Testis (tissue), 3 donors: ENCODE measurements around the gene SLC17A9. TPM values are rescaled to one million over a fixed set of nuclear protein-coding genes. Genes with fewer than 3 reads are reported as not detected.

Source experiments
- DNase-seq: peaks from one replicate; pipeline ENCODE4 v3.0.0-alpha.2; 2019
- H3K27ac ChIP-seq, 2 donors: fragments of 200-600 bp; sonication (generic); one replicate each; pipeline ENCODE4 v1.5.1; 2019
- H3K27me3 ChIP-seq: fragments of 200-600 bp; sonication (generic); one replicate; pipeline ENCODE4 v1.5.1; 2019
- H3K36me3 ChIP-seq: fragments of 200-600 bp; sonication (generic); one replicate; pipeline ENCODE4 v1.5.1; 2017; ENCODE audit warnings: low read depth; ENCODE audit errors: missing control alignments
- H3K4me1 ChIP-seq: fragments of 200-600 bp; sonication (generic); one replicate; pipeline ENCODE4 v1.5.1; 2019
- H3K4me3 ChIP-seq, 2 donors: fragments of 200-600 bp; sonication (generic); one replicate each; pipeline ENCODE4 v1.5.1; 2017 to 2019
- H3K9me3 ChIP-seq: fragments of 200-600 bp; sonication (generic); one replicate; pipeline ENCODE4 v1.5.1; 2017
- CTCF ChIP-seq, 3 experiments: fragments of 450-650 bp in 2 of 3; fragments of 200-600 bp in 1 of 3; sonication (generic) in 1 of 3; IDR thresholded peaks; one replicate each; pipeline ENCODE4 v1.5.1; 2016 to 2019; ENCODE audit warnings: antibody characterized with exemption in 3 of 3, mild to moderate bottlenecking in 2 of 3, moderate library complexity in 1 of 3
- POLR2A ChIP-seq: fragments of 450-650 bp; IDR thresholded peaks from one replicate; pipeline ENCODE4 v1.6.1; 2017; ENCODE audit warnings: antibody characterized with exemption, mild to moderate bottlenecking, moderate library complexity
- WGBS, 2 donors: methylation state at CpG; one replicate each; pipeline ENCODE4 v1.1.5; 2018; 5-methylcytosine and 5-hydroxymethylcytosine counted together
- intact Hi-C: fragments of 100-400 bp; cut with DNase I; formaldehyde crosslinking; loops from one replicate; pipeline ENCODE4 v1.15.1; 2023; ENCODE audit warnings: low total_unique reads
- polyA plus RNA-seq: library from polyadenylated mRNA; stranded (reverse); fragments of 350-450 nt; fragmentation: Illumina TruSeq; extraction: RNeasy Lipid Tissue Mini Kit (QIAGEN cat#74804); gene quantifications from one replicate; pipeline ENCODE4 v1.2.3, GENCODE V29; 2014; ENCODE audit warnings: low read depth, low replicate concordance; ENCODE audit not compliant: insufficient read depth
- total RNA-seq, 2 donors: library from RNA; depleted of rRNA; stranded (reverse); fragments of >200 nt; gene quantifications; one replicate each; pipeline ENCODE4 v1.2.3, GENCODE V29; 2016

SLC17A9 gene
- total and polyA plus RNA-seq, 3 donors from 2014 or later = 2.1 to 3.2 (median 2.9) TPM

GRCh38 chr20:63005862-63006539, 53.5 kb downstream of the SLC17A9 start:
- H3K27ac ChIP-seq = no peak overlapping the region
- TF ChIP-seq POLR2A (no peak), CTCF (IDR thresholded peaks at IDR 0.05) (no peak)
- peak; percentile 29 for DNase-seq
- H3K4me1 ChIP-seq = no peaks in the 10 kb centered on the region
- peak overlapping the region; percentile 24 to 36 for H3K4me3 ChIP-seq
- no peaks in the 10 kb centered on the region for H3K9me3 ChIP-seq
- 2% methylated on average over 85 of the region's 90 CpGs; no CpG with 5 or more reads in 1 of the 2 donors for WGBS, 2 donors
- H3K36me3 ChIP-seq = no peaks in the 10 kb centered on the region
- intact Hi-C loops = no loop called here
- no peaks in the 10 kb centered on the region for H3K27me3 ChIP-seq

- DNase-seq = no peak
- intact Hi-C loops = no loop called here
- H3K36me3 ChIP-seq = no peaks in the 10 kb centered on the region
- H3K27ac ChIP-seq = no peak within 1 kb of the TSS
- H3K9me3 ChIP-seq = no peaks in the 10 kb centered on the region
- H3K27me3 ChIP-seq = no peaks in the 10 kb centered on the region
- WGBS, 2 donors = 1 to 2% methylated on average over 45 to 89 of the region's 110 CpGs
- H3K4me1 ChIP-seq = no peaks in the 10 kb centered on the region
- peak within 1 kb of the TSS; percentile 24 to 36 for H3K4me3 ChIP-seq
- TF ChIP-seq POLR2A (no peak), CTCF (IDR thresholded peaks at IDR 0.05) (no peak)
Measured at GRCh38 chr20:63006540-63007359, 54.2 kb downstream of the SLC17A9 start, which contains the start of gene BHLHE23. TSS of gene BHLHE23 (minus strand) at chr20:63006964. CDS start at chr20:63006774, 190 bp downstream.

GRCh38 chr20:63007360-63007645, 54.8 kb downstream of the SLC17A9 start:
- peak overlapping the region in 1 of 2 donors; percentile 29 for H3K4me3 ChIP-seq
- no peaks in the 10 kb centered on the region for H3K4me1 ChIP-seq
- no peak overlapping the region for H3K27ac ChIP-seq
- no peak for DNase-seq
- intact Hi-C loops = no loop called here
- no peaks in the 10 kb centered on the region for H3K36me3 ChIP-seq
- TF ChIP-seq CTCF (IDR thresholded peaks at IDR 0.05) (no peak), POLR2A (no peak)
- no peaks in the 10 kb centered on the region for H3K9me3 ChIP-seq
- H3K27me3 ChIP-seq = no peaks in the 10 kb centered on the region
- 0 to 1% methylated on average over 5 to 24 of the region's 24 CpGs for WGBS, 2 donors

GRCh38 chr20:63007646-63008488, 55.4 kb downstream of the SLC17A9 start:
- no peak for DNase-seq
- no peaks in the 10 kb centered on the region for H3K27me3 ChIP-seq
- WGBS, 2 donors = 8 to 20% methylated on average over 6 to 46 of the region's 46 CpGs
- H3K27ac ChIP-seq = no peak overlapping the region
- intact Hi-C loops = no loop called here
- peak overlapping the region in 1 of 2 donors; percentile 29 for H3K4me3 ChIP-seq
- H3K9me3 ChIP-seq = no peaks in the 10 kb centered on the region
- H3K4me1 ChIP-seq = no peaks in the 10 kb centered on the region
- TF ChIP-seq CTCF (IDR thresholded peaks at IDR 0.05) = no peak
- no peak for TF ChIP-seq POLR2A
- no peaks in the 10 kb centered on the region for H3K36me3 ChIP-seq
